HepG2 (cell line): ENCODE data around the gene ZNF48. TPM values are rescaled to one million over a fixed set of nuclear protein-coding genes. Genes with fewer than 3 reads are reported as not detected.

Source experiments
- MIER3 ChIP-seq: IDR thresholded peaks from 2 replicates; pipeline ENCODE4 v1.6.1; 2016; ENCODE audit warnings: missing compliant biosample characterization, borderline replicate concordance
- NFKBIZ ChIP-seq: IDR thresholded peaks from 2 replicates; pipeline ENCODE4 v1.6.1; 2018; ENCODE audit warnings: missing genetic modification reagents, missing compliant biosample characterization
- PAF1 ChIP-seq: IDR thresholded peaks from 2 replicates; pipeline ENCODE4 v1.6.1; 2016; ENCODE audit warnings: missing genetic modification reagents, missing compliant biosample characterization
- PTBP1 ChIP-seq: fragments of 200-400 bp; formaldehyde crosslinking; IDR thresholded peaks from 2 replicates; pipeline ENCODE4 v1.6.1; 2018; ENCODE audit warnings: low read length, low read depth; ENCODE audit not compliant: poor library complexity, severe bottlenecking
- SAFB2 ChIP-seq: sonication (generic); formaldehyde crosslinking; IDR thresholded peaks from 2 replicates; pipeline ENCODE4 v1.5.1; 2020; ENCODE audit warnings: missing genetic modification reagents, low read depth, mild to moderate bottlenecking, borderline replicate concordance
- ZIK1 ChIP-seq: sonication (generic); formaldehyde crosslinking; IDR thresholded peaks from 2 replicates; pipeline ENCODE4 v1.5.0; 2020; ENCODE audit warnings: mild to moderate bottlenecking, low read depth, missing genetic modification reagents, borderline replicate concordance
- ZMAT3 ChIP-seq: sonication (generic); formaldehyde crosslinking; conservative IDR thresholded peaks from 2 replicates; pipeline ENCODE4 v1.7.0; 2021; ENCODE audit warnings: missing genetic modification reagents
- ZNF253 ChIP-seq: sonication (generic); formaldehyde crosslinking; IDR thresholded peaks from 2 replicates; pipeline ENCODE4 v1.8.0; 2022; ENCODE audit warnings: mild to moderate bottlenecking, missing genetic modification reagents, borderline replicate concordance
- ZNF292 ChIP-seq: sonication (generic); formaldehyde crosslinking; IDR thresholded peaks from 2 replicates; pipeline ENCODE4 v1.8.1; 2022; ENCODE audit warnings: mild to moderate bottlenecking, low read depth, missing genetic modification reagents, borderline replicate concordance
- ZNF329 ChIP-seq: sonication (generic); formaldehyde crosslinking; IDR thresholded peaks from 2 replicates; pipeline ENCODE4 v1.9.0; 2021; ENCODE audit warnings: low read depth, mild to moderate bottlenecking, missing genetic modification reagents
- ZNF605 ChIP-seq: sonication (generic); formaldehyde crosslinking; IDR thresholded peaks from 2 replicates; pipeline ENCODE4 v1.8.0; 2022; ENCODE audit warnings: mild to moderate bottlenecking, missing genetic modification reagents
- ZNF703 ChIP-seq: sonication (generic); formaldehyde crosslinking; IDR thresholded peaks from 2 replicates; pipeline ENCODE4 v1.5.1; 2020; ENCODE audit warnings: missing genetic modification reagents, mild to moderate bottlenecking, moderate library complexity, borderline replicate concordance
- ZNF83 ChIP-seq: sonication (generic); formaldehyde crosslinking; IDR thresholded peaks from 2 replicates; pipeline ENCODE4 v1.4.0; 2020; ENCODE audit warnings: missing genetic modification reagents, mild to moderate bottlenecking, borderline replicate concordance
- polyA plus RNA-seq, 8 experiments: library from polyadenylated mRNA; depleted of rRNA in 3 of 8; stranded (reverse) in 7 of 8; unstranded in 1 of 8; fragments of >200 nt; fragmentation: Illumina TruSeq in 4 of 8; extraction: Trizol in 4 of 8; gene quantifications; 2 replicates each; pipeline versions ENCODE4 v1.2.1 to v1.2.3, GENCODE V29; 2011 to 2016; ENCODE audit warnings: low read depth in 4 of 8, missing spikeins in 1 of 8, mixed read lengths in 1 of 8; ENCODE audit not compliant: insufficient read depth in 1 of 8
- total RNA-seq, 5 experiments: library from RNA; depleted of rRNA; stranded (reverse); fragments of >200 nt; fragmentation: Illumina TruSeq; extraction: Trizol; gene quantifications; 2 replicates each; pipeline ENCODE4 v1.2.3, GENCODE V29; 2016; ENCODE audit warnings: low read depth in 1 of 5
- TF ChIP-seq, protein P1 (sequence below): sonication (generic); formaldehyde crosslinking; IDR thresholded peaks from 2 replicates; pipeline ENCODE4 v1.8.0; 2022; ENCODE audit warnings: mild to moderate bottlenecking, missing genetic modification reagents
- TF ChIP-seq, protein P2 (sequence below): sonication (generic); formaldehyde crosslinking; IDR thresholded peaks from 2 replicates; pipeline ENCODE4 v1.5.0; 2020; ENCODE audit warnings: missing genetic modification reagents, mild to moderate bottlenecking, borderline replicate concordance
- TF ChIP-seq, protein P3 (sequence below): sonication (generic); formaldehyde crosslinking; IDR thresholded peaks from 2 replicates; pipeline ENCODE4 v1.8.1; 2023; ENCODE audit warnings: mild to moderate bottlenecking, moderate library complexity, missing genetic modification reagents
- TF ChIP-seq, protein P4 (sequence below): sonication (generic); formaldehyde crosslinking; IDR thresholded peaks from 2 replicates; pipeline ENCODE4 v1.8.1; 2023; ENCODE audit warnings: missing genetic modification reagents, mild to moderate bottlenecking, borderline replicate concordance
- TF ChIP-seq, protein P5 (sequence below): sonication (generic); formaldehyde crosslinking; IDR thresholded peaks from 2 replicates; pipeline ENCODE4 v1.5.1; 2020; ENCODE audit warnings: missing genetic modification reagents, mild to moderate bottlenecking, borderline replicate concordance
- TF ChIP-seq, protein P6 (sequence below): sonication (generic); formaldehyde crosslinking; IDR thresholded peaks from 2 replicates; pipeline ENCODE4 v1.5.1; 2020; ENCODE audit warnings: mild to moderate bottlenecking, missing genetic modification reagents, moderate library complexity
- TF ChIP-seq, protein P7 (sequence below): sonication (generic); formaldehyde crosslinking; IDR thresholded peaks from 2 replicates; pipeline ENCODE4 v1.4.0; 2020; ENCODE audit warnings: low read depth, mild to moderate bottlenecking, missing genetic modification reagents

The ZNF48 gene
- total and polyA plus RNA-seq, 2 of the 13 experiments (the other 11 are each of a cell fraction or from before 2014, with no cell fraction given), result 9.9 to 12.3 TPM

DNA sequence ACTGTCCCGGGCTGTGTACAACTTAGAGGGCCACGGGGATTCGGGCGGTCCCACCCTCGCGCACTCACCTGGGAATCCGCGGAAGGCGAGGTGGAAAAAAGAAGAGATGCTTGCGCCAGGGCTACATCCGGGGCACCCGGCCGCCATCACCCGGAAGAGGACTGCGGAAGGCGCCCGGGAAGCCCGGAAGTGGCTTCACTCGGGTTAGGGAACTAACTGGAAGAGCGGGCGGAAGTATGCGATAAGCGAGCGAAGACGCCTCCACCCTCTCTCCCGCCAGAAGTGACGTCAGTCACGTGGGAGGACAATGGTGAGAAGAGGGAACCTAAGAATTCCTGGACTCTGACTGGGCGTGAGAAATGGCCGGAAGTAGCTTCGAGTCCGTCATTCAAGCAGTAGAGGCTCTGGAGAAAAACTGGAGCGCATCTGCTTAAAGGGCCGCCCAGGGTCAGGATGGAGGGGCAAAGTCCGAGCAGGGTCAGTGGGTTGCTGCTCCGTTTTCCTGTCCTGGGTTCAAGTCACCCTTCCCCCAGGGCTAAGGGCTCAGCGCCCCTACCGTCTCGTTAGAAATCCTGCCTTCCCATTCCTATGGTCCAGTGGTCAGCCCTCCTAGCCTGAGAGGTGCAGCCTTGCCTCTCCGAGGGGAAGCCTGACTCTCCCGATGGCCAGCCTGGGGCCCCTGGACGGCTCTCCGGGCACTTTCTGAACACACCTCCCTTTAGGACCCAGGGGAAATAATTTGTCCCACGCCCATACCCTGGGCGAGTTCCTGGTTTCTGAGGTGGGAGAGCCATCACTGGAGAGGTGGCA lies 39.9 kb upstream of the ZNF48 start, which contains the start of gene CD2BP2 (continued):
- TF ChIP-seq, protein P1, sequence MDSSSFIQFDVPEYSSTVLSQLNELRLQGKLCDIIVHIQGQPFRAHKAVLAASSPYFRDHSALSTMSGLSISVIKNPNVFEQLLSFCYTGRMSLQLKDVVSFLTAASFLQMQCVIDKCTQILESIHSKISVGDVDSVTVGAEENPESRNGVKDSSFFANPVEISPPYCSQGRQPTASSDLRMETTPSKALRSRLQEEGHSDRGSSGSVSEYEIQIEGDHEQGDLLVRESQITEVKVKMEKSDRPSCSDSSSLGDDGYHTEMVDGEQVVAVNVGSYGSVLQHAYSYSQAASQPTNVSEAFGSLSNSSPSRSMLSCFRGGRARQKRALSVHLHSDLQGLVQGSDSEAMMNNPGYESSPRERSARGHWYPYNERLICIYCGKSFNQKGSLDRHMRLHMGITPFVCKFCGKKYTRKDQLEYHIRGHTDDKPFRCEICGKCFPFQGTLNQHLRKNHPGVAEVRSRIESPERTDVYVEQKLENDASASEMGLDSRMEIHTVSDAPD (CRISPR knock-in tag), result peak; percentile 65; the same call in 1 of the 2 replicates
- TF ChIP-seq, protein P2, sequence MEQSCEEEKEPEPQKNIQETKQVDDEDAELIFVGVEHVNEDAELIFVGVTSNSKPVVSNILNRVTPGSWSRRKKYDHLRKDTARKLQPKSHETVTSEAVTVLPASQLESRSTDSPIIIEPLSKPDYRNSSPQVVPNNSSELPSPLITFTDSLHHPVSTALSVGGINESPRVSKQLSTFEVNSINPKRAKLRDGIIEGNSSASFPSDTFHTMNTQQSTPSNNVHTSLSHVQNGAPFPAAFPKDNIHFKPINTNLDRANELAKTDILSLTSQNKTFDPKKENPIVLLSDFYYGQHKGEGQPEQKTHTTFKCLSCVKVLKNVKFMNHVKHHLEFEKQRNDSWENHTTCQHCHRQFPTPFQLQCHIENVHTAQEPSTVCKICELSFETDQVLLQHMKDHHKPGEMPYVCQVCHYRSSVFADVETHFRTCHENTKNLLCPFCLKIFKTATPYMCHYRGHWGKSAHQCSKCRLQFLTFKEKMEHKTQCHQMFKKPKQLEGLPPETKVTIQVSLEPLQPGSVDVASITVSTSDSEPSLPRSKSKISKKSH (CRISPR knock-in tag), result no peak; the same call in 1 of the 2 replicates
- TF ChIP-seq ZNF292 (CRISPR knock-in tag) (peak; percentile 22; the same call in 1 of the 2 replicates), ZNF329 (CRISPR knock-in tag) (0 out of 2 replicates have a peak, but pooled peaks have one; percentile 13), ZMAT3 (no peak; the same call in 1 of the 2 replicates), ZNF703 (CRISPR knock-in tag) (no peak), PTBP1 (no peak), ZIK1 (CRISPR knock-in tag) (no peak), MIER3 (CRISPR knock-in tag) (0 out of 2 replicates have a peak, but pooled peaks have one; percentile 41), ZNF253 (CRISPR knock-in tag) (peak; percentile 57; the same call in 1 of the 2 replicates), ZNF83 (CRISPR knock-in tag) (no peak), SAFB2 (CRISPR knock-in tag) (peak; percentile 63; the same call in 1 of the 2 replicates), ZNF605 (peak; percentile 97), PAF1 (CRISPR knock-in tag) (0 out of 2 replicates have a peak, but pooled peaks have one; percentile 39), NFKBIZ (CRISPR knock-in tag) (peak; percentile 74)
- TF ChIP-seq, protein P3, sequence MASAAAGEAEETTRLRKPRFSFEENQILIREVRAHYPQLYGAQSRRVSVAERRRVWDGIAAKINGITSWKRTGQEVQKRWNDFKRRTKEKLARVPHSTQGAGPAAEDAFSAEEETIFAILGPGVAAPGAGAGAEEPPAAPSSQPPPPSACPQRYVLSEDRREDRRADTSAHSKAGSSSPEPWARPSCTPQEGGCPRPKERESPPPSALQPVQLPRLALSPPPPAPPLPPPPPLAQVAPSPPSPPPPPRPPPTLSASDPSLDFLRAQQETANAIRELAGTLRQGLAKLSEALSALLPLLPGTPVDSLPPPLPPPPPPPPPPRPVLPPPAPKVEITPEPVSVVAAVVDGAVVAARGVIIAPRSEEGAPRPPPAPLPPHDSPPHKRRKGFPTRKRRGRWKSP (CRISPR knock-in tag), result peak; percentile 62; the same call in 1 of the 2 replicates
- TF ChIP-seq, protein P4, sequence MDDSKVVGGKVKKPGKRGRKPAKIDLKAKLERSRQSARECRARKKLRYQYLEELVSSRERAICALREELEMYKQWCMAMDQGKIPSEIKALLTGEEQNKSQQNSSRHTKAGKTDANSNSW (CRISPR knock-in tag), result 0 out of 2 replicates have a peak, but pooled peaks have one; percentile 24
- TF ChIP-seq, protein P5, sequence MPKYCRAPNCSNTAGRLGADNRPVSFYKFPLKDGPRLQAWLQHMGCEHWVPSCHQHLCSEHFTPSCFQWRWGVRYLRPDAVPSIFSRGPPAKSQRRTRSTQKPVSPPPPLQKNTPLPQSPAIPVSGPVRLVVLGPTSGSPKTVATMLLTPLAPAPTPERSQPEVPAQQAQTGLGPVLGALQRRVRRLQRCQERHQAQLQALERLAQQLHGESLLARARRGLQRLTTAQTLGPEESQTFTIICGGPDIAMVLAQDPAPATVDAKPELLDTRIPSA, result no peak
- TF ChIP-seq, protein P6, sequence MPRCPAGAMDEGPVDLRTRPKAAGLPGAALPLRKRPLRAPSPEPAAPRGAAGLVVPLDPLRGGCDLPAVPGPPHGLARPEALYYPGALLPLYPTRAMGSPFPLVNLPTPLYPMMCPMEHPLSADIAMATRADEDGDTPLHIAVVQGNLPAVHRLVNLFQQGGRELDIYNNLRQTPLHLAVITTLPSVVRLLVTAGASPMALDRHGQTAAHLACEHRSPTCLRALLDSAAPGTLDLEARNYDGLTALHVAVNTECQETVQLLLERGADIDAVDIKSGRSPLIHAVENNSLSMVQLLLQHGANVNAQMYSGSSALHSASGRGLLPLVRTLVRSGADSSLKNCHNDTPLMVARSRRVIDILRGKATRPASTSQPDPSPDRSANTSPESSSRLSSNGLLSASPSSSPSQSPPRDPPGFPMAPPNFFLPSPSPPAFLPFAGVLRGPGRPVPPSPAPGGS (CRISPR knock-in tag), result no peak
- TF ChIP-seq, protein P7, sequence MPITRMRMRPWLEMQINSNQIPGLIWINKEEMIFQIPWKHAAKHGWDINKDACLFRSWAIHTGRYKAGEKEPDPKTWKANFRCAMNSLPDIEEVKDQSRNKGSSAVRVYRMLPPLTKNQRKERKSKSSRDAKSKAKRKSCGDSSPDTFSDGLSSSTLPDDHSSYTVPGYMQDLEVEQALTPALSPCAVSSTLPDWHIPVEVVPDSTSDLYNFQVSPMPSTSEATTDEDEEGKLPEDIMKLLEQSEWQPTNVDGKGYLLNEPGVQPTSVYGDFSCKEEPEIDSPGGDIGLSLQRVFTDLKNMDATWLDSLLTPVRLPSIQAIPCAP, result 0 out of 2 replicates have a peak, but pooled peaks have one; percentile 5
